ENCODE results near the gene ZNF532.
A peak's percentile ranks its signal among the peaks of the same experiment; 100 is the strongest.

The ZNF532 gene

GRCh38 chr18:58871514-58872420 lies 7.1 kb downstream of the ZNF532 start:
- DNase-seq = no peak

GRCh38 chr18:58878640-58879039 lies 14.0 kb downstream of the ZNF532 start:
- DNase-seq = no peak

- DNase-seq = no peak
Measured at GRCh38 chr18:58881477-58881876, 16.8 kb downstream of the ZNF532 start.

GRCh38 chr18:58882044-58882443 lies 17.4 kb downstream of the ZNF532 start:
- no peak for DNase-seq

- no peak for DNase-seq
Measured at GRCh38 chr18:58882686-58883085, 18.0 kb downstream of the ZNF532 start.

- DNase-seq = no peak
Measured at GRCh38 chr18:58884680-58885079, 20.0 kb downstream of the ZNF532 start.

- DNase-seq = no peak
Measured at GRCh38 chr18:58886431-58886830, 21.8 kb downstream of the ZNF532 start.

- no peak for DNase-seq
Measured at GRCh38 chr18:58886864-58887612, 22.4 kb downstream of the ZNF532 start.

- DNase-seq = no peak
Measured at GRCh38 chr18:58887613-58887963, 22.9 kb downstream of the ZNF532 start.

- DNase-seq = no peak
Measured at GRCh38 chr18:58891776-58892175, 27.1 kb downstream of the ZNF532 start.

- no peak for DNase-seq
Measured at GRCh38 chr18:58892488-58892887, 27.8 kb downstream of the ZNF532 start.

GRCh38 chr18:58893388-58894099 lies 28.9 kb downstream of the ZNF532 start:
- no peak for DNase-seq

GRCh38 chr18:58894930-58895329 lies 30.3 kb downstream of the ZNF532 start:
- DNase-seq = no peak

GRCh38 chr18:58895385-58895784 lies 30.7 kb downstream of the ZNF532 start:
- no peak for DNase-seq

- DNase-seq = peak; percentile 59
Measured at GRCh38 chr18:58896268-58896667, 31.6 kb downstream of the ZNF532 start.

- peak; percentile 53 for DNase-seq
Measured at GRCh38 chr18:58896734-58897508, 32.2 kb downstream of the ZNF532 start.

- DNase-seq = no peak
Measured at GRCh38 chr18:58898010-58898799, 33.5 kb downstream of the ZNF532 start.

- no peak for DNase-seq
Measured at GRCh38 chr18:58900015-58900649, 35.5 kb downstream of the ZNF532 start.

GRCh38 chr18:58901143-58901542 lies 36.5 kb downstream of the ZNF532 start:
- DNase-seq = no peak

- no peak for DNase-seq
Measured at GRCh38 chr18:58901783-58902182, 37.1 kb downstream of the ZNF532 start.

GRCh38 chr18:58902961-58903360 lies 38.3 kb downstream of the ZNF532 start:
- DNase-seq = no peak

All from DMS 273 treated with DMSO at 0.1 percent for 48 hours (cell line).